ENCODE data around the gene SCN5A. TPM values are rescaled to one million over a fixed set of nuclear protein-coding genes. Genes with fewer than 3 reads are reported as not detected.

SCN5A gene
- polyA plus RNA-seq, 1 of the 3 experiments (the other 2 are of a cell fraction), result 0.18 TPM

- ChIA-PET POLR2A (no interaction called here), CTCF (no interaction called here)
- TF ChIP-seq POLR2AphosphoS5 (IDR thresholded peaks at IDR 0.05; ENCODE audit: low read depth, low read length) (no peak), SMC3 (IDR thresholded peaks at IDR 0.05; ENCODE audit: low read depth, low read length) (no peak), MEF2A (IDR thresholded peaks at IDR 0.05; ENCODE audit: borderline replicate concordance, low read depth) (no peak)
These were observed 48.6 kb upstream of the SCN5A start for GRCh38 chr3:38698061-38698460.

DNA sequence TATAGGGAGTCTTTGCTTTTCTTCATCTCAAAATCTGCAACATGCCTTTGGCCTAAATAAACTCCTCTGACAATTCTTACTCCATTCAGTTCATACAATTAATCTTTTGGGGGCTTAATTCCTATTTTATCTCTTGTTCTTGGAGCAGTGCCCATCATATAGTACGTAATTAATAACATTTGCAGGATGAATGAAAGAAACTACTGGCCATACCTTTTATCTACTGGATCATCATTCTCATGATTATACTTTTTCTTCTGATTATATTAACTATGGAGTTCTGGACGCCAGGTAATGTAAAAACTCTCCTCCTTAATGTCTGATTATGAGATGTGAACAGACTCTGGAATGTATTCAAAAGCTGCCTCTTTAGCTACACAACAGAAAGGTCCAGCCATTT, 46.5 kb upstream of the SCN5A start:
- TF ChIP-seq GATA2 (CRISPR knock-in tag; IDR thresholded peaks at IDR 0.05) (peak; percentile 52), EP300 (IDR thresholded peaks at IDR 0.05; ENCODE audit: borderline replicate concordance in 1 of 2, low read depth in 1 of 2, low read length in 1 of 2) (no peak; a peak in 1 of 4 replicates)
- TF ChIP-seq, protein P1, sequence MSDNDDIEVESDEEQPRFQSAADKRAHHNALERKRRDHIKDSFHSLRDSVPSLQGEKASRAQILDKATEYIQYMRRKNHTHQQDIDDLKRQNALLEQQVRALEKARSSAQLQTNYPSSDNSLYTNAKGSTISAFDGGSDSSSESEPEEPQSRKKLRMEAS (IDR thresholded peaks at IDR 0.05; ENCODE audit: low read depth), result no peak
- H3K27ac ChIP-seq (ENCODE audit: low read depth in 2 of 2, low read length in 1 of 2), result no peak overlapping the region
- no peaks in the 10 kb centered on the region for H3F3A ChIP-seq (replicated peaks; ENCODE audit: insufficient read depth)
- H3K9ac ChIP-seq, result no peak overlapping the region
- no peak overlapping the region for H3K4me3 ChIP-seq (ENCODE audit: low read depth in 2 of 2, low read length in 1 of 2)
- no peaks in the 10 kb centered on the region for H3K9me2 ChIP-seq
- no peak overlapping the region for H2AFZ ChIP-seq (ENCODE audit: low read depth)
- peaks cover 0 to 3% of the 10 kb centered on the region in 2 experiments; a peak in 1 of 4 replicates for H3K4me1 ChIP-seq (ENCODE audit: control insufficient read depth in 1 of 2, insufficient read depth in 2 of 2, low read depth in 1 of 2, low read length in 1 of 2)
- H4K20me1 ChIP-seq (ENCODE audit: insufficient read depth), result no peaks in the 10 kb centered on the region
- 6% methylated on average over 2 of the region's 2 CpGs for WGBS (ENCODE audit: low lambda C conversion rate)
- H3K79me2 ChIP-seq (ENCODE audit: insufficient read depth), result no peaks in the 10 kb centered on the region
- H3K36me3 ChIP-seq (replicated peaks in 1 of 2; ENCODE audit: control insufficient read depth in 1 of 2, insufficient read depth in 2 of 2, low read length in 1 of 2), result no peaks in the 10 kb centered on the region
- H3K27me3 ChIP-seq (ENCODE audit: insufficient read depth), result no peaks in the 10 kb centered on the region
- CTCF ChIA-PET, result interaction anchor here (0.7 to 1.4 kb wide), 2 partner anchors 45 to 213 kb away, joined by 3 read pairs; no protein-coding TSS in a partner anchor
- no peaks in the 10 kb centered on the region for H3K9me3 ChIP-seq
- POLR2A ChIA-PET, result no interaction called here
- no peak overlapping the region for H3K4me2 ChIP-seq
- DNase-seq, result peak; percentile 17

More at GRCh38 chr3:38698061-38698460, 48.6 kb upstream of the SCN5A start:
- WGBS (ENCODE audit: low lambda C conversion rate), result 63% methylated on average over 12 of the region's 12 CpGs
- no peaks in the 10 kb centered on the region for H3K9me3 ChIP-seq
- no peaks in the 10 kb centered on the region for H3K27me3 ChIP-seq (ENCODE audit: insufficient read depth)
- no peak overlapping the region for H3K27ac ChIP-seq (ENCODE audit: low read depth in 2 of 2, low read length in 1 of 2)
- H3K9me2 ChIP-seq, result no peaks in the 10 kb centered on the region
- H3K4me2 ChIP-seq, result no peak overlapping the region
- no peak overlapping the region for H2AFZ ChIP-seq (ENCODE audit: low read depth)
- no peaks in the 10 kb centered on the region for H3K36me3 ChIP-seq (replicated peaks in 1 of 2; ENCODE audit: control insufficient read depth in 1 of 2, insufficient read depth in 2 of 2, low read length in 1 of 2)
- H3K9ac ChIP-seq, result no peak overlapping the region
- no peaks in the 10 kb centered on the region for H4K20me1 ChIP-seq (ENCODE audit: insufficient read depth)
- H3K4me3 ChIP-seq (ENCODE audit: low read depth in 2 of 2, low read length in 1 of 2), result no peak overlapping the region
- H3K4me1 ChIP-seq (ENCODE audit: control insufficient read depth in 1 of 2, insufficient read depth in 2 of 2, low read depth in 1 of 2, low read length in 1 of 2), result peaks cover 0 to 3% of the 10 kb centered on the region in 2 experiments; a peak in 1 of 4 replicates
- DNase-seq, result no peak
- H3F3A ChIP-seq (replicated peaks; ENCODE audit: insufficient read depth), result no peaks in the 10 kb centered on the region
- no peaks in the 10 kb centered on the region for H3K79me2 ChIP-seq (ENCODE audit: insufficient read depth)

DNA sequence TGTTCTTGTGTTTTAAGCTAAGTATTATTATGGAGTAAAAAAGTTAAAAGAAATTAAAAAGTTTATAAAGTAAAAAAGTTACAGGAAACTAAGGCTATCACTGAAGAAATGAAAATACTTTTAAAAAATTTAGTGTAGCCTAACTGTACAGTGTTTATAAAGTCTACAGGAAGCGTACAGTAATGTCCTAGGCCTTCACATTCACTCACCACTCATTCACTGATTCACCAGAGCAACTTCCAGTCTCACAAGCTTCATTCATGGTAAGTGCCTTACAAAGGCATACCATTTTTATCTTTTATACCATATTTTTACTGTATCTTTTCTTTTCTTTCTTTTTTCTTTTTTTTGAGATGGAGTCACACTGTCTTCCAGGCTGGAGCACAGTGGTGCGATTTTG, 40.7 kb upstream of the SCN5A start:
- TF ChIP-seq, protein P2, sequence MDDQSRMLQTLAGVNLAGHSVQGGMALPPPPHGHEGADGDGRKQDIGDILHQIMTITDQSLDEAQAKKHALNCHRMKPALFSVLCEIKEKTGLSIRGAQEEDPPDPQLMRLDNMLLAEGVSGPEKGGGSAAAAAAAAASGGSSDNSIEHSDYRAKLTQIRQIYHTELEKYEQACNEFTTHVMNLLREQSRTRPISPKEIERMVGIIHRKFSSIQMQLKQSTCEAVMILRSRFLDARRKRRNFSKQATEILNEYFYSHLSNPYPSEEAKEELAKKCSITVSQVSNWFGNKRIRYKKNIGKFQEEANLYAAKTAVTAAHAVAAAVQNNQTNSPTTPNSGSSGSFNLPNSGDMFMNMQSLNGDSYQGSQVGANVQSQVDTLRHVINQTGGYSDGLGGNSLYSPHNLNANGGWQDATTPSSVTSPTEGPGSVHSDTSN (IDR thresholded peaks at IDR 0.05), result no peak
- TF ChIP-seq NFIC (IDR thresholded peaks at IDR 0.05; ENCODE audit: borderline replicate concordance) (no peak), TCF12 (IDR thresholded peaks at IDR 0.05) (no peak), POLR2AphosphoS5 (IDR thresholded peaks at IDR 0.05; ENCODE audit: low read depth, low read length) (no peak), SIN3A (IDR thresholded peaks at IDR 0.05; ENCODE audit: borderline replicate concordance, low read depth, low read length) (no peak), RFX5 (IDR thresholded peaks at IDR 0.05; ENCODE audit: low read length) (no peak), SMC3 (IDR thresholded peaks at IDR 0.05; ENCODE audit: low read depth, low read length) (no peak), TEAD4 (IDR thresholded peaks at IDR 0.05; ENCODE audit: borderline replicate concordance, insufficient read depth) (no peak), FOXJ3 (CRISPR knock-in tag; IDR thresholded peaks at IDR 0.05) (no peak), JUND (IDR thresholded peaks at IDR 0.05) (no peak), GABPA (IDR thresholded peaks at IDR 0.05; ENCODE audit: low read depth) (no peak), RXRA (IDR thresholded peaks at IDR 0.05; ENCODE audit: borderline replicate concordance, low read depth) (no peak)
- ChIA-PET POLR2A (no interaction called here), CTCF (interaction anchor here (0.9 to 1.5 kb wide), 3 partner anchors 149 to 169 kb away, joined by 3 to 6 read pairs (median 3); no protein-coding TSS in a partner anchor)
- WGBS (ENCODE audit: low lambda C conversion rate), result 41% methylated on average over 2 of the region's 2 CpGs
- Histone ChIP-seq H2AFZ (ENCODE audit: low read depth) (no peak overlapping the region), H3K79me2 (ENCODE audit: insufficient read depth) (no peaks in the 10 kb centered on the region), H3K4me2 (no peak overlapping the region), H3K4me3 (ENCODE audit: low read depth in 2 of 2, low read length in 1 of 2) (no peak overlapping the region), H3K9me2 (no peaks in the 10 kb centered on the region), H3K36me3 (replicated peaks in 1 of 2; ENCODE audit: control insufficient read depth in 1 of 2, insufficient read depth in 2 of 2, low read length in 1 of 2) (no peaks in the 10 kb centered on the region), H4K20me1 (ENCODE audit: insufficient read depth) (no peaks in the 10 kb centered on the region), H3K9me3 (no peaks in the 10 kb centered on the region), H3K4me1 (ENCODE audit: control insufficient read depth in 1 of 2, insufficient read depth in 2 of 2, low read depth in 1 of 2, low read length in 1 of 2) (no peaks in the 10 kb centered on the region), H3K27ac (ENCODE audit: low read depth in 2 of 2, low read length in 1 of 2) (no peak overlapping the region), H3K9ac (no peak overlapping the region), H3K27me3 (ENCODE audit: insufficient read depth) (no peaks in the 10 kb centered on the region), H3F3A (replicated peaks; ENCODE audit: insufficient read depth) (no peaks in the 10 kb centered on the region)
- DNase-seq, result no peak

Data from SK-N-SH (cell line).